MCF 10A (cell line): ENCODE data around the gene DNAJC15. TPM values are rescaled to one million over a fixed set of nuclear protein-coding genes. Genes with fewer than 3 reads are reported as not detected.

Source experiments
- BruUV-seq: library from RNA; stranded (reverse); fragments of 400-500 nt; replicated peaks from 2 replicates; lab custom pipeline; 2021; lab: Mats Ljungman, UMichigan
- CTCF ChIA-PET: fragments of 300-600 bp; sonication (Branson Sonifier 250); formaldehyde crosslinking; extraction: SDS; loops from one replicate; lab custom pipeline; 2021; ENCODE audit warnings: antibody characterized with exemption, inconsistent platforms; lab: Yijun Ruan, JAX
- POLR2A ChIA-PET: fragments of 300-600, 350-650 bp; sonication (Branson Sonifier 250); formaldehyde crosslinking; extraction: SDS; loops from one replicate; lab custom pipeline; 2020; ENCODE audit warnings: antibody characterized with exemption, inconsistent platforms; lab: Yijun Ruan, JAX
- DNase-seq: peaks from one replicate; pipeline ENCODE4 v3.0.0-alpha.2; 2018; ENCODE audit not compliant: unreplicated experiment
- H3K27ac Mint-ChIP-seq: one replicate; pipeline ENCODE4 v1.8.0; 2022; ENCODE audit warnings: mild to moderate bottlenecking, low read depth, mixed read lengths; ENCODE audit not compliant: unreplicated experiment
- H3K27me3 Mint-ChIP-seq: one replicate; pipeline ENCODE4 v1.8.0; 2022; ENCODE audit warnings: mixed read lengths; ENCODE audit not compliant: insufficient read depth, unreplicated experiment
- H3K36me3 Mint-ChIP-seq: one replicate; pipeline ENCODE4 v1.8.0; 2022; ENCODE audit warnings: mild to moderate bottlenecking, moderate library complexity, mixed read lengths; ENCODE audit not compliant: insufficient read depth, unreplicated experiment
- H3K4me1 Mint-ChIP-seq: one replicate; pipeline ENCODE4 v1.8.0; 2022; ENCODE audit warnings: mixed read lengths; ENCODE audit not compliant: insufficient read depth, unreplicated experiment
- H3K4me3 Mint-ChIP-seq: one replicate; pipeline ENCODE4 v1.8.0; 2022; ENCODE audit warnings: mild to moderate bottlenecking, moderate library complexity, mixed read lengths; ENCODE audit not compliant: unreplicated experiment
- H3K9me3 Mint-ChIP-seq: one replicate; pipeline ENCODE4 v1.8.0; 2022; ENCODE audit warnings: mixed read lengths; ENCODE audit not compliant: unreplicated experiment
- intact Hi-C: fragments of 100-400 bp; cut with micrococcal nuclease; formaldehyde crosslinking; loops from 2 replicates; pipeline ENCODE4 v1.14.1; 2022
- total RNA-seq: library from RNA; stranded (reverse); gene quantifications from 2 replicates; pipeline ENCODE4 v1.2.3, GENCODE V29; 2022
- TF ChIP-seq, protein P1 (sequence below): fragments of 200-600 bp; IDR thresholded peaks from one replicate; pipeline ENCODE4 v1.8.0; 2022; ENCODE audit warnings: antibody characterized with exemption, mild to moderate bottlenecking; ENCODE audit not compliant: unreplicated experiment

The DNAJC15 gene
- total RNA-seq, 1 experiment from 2014 or later, result 34.0 TPM

DNA sequence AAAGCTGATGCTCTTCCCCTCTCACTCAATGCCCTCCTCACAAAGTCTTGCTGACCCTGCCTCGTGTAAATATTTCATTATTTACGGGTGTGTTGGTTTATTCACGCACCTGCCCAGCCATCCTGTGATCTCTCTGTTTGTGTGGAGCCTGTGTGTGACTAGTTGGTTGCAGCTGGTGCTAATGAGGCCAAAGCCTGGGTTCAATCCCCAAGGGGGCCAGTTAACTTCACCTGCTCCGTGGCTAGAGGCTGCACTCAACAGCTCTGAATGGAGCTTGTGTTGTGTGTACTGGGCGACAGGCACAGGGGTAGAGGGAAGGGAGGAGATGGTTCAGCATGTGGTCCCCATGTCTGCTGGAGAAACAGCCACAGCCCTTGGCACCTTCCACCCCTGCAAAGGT is 109.5 kb downstream of the DNAJC15 start:
- H3K4me3 Mint-ChIP-seq, result no peak overlapping the region
- peaks cover 7% of the 10 kb centered on the region for H3K4me1 Mint-ChIP-seq
- intact Hi-C loops, result loop anchor here (2.0 kb wide), 3 partner anchors 164 to 672 kb away; no protein-coding TSS in a partner anchor
- no peak overlapping the region for H3K27ac Mint-ChIP-seq
- H3K27me3 Mint-ChIP-seq, result no peaks in the 10 kb centered on the region
- POLR2A ChIA-PET, result no interaction called here
- H3K36me3 Mint-ChIP-seq, result no peaks in the 10 kb centered on the region
- CTCF ChIA-PET, result interaction anchor here (0.6 to 1.7 kb wide), 15 partner anchors 8 to 740 kb away, joined by 3 to 8 read pairs (median 3); no protein-coding TSS in a partner anchor
- no TSS peak for BruUV-seq
- no peaks in the 10 kb centered on the region for H3K9me3 Mint-ChIP-seq
- TF ChIP-seq, protein P1, sequence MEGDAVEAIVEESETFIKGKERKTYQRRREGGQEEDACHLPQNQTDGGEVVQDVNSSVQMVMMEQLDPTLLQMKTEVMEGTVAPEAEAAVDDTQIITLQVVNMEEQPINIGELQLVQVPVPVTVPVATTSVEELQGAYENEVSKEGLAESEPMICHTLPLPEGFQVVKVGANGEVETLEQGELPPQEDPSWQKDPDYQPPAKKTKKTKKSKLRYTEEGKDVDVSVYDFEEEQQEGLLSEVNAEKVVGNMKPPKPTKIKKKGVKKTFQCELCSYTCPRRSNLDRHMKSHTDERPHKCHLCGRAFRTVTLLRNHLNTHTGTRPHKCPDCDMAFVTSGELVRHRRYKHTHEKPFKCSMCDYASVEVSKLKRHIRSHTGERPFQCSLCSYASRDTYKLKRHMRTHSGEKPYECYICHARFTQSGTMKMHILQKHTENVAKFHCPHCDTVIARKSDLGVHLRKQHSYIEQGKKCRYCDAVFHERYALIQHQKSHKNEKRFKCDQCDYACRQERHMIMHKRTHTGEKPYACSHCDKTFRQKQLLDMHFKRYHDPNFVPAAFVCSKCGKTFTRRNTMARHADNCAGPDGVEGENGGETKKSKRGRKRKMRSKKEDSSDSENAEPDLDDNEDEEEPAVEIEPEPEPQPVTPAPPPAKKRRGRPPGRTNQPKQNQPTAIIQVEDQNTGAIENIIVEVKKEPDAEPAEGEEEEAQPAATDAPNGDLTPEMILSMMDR, result no peak
- no peak for DNase-seq

DNA sequence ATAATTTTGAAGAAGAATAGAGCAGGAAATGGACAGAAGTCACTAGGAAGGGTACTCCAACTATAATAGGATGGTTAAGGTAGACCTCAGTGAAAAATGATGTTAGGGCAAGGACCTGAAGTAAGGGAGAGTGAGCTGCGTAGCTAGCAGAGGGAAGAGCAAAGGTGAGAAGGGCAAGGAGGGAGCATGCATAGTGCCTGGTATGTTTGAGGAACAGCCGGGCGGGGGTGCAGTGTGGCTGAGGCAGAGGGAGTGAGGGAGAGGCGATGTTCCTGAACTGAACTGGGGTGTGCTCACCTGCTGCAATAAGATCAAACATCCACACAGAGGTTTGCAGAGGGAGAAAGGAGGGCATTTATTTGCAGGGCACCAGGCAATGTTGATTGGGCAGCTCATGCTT is 110.4 kb downstream of the DNAJC15 start:
- no peaks in the 10 kb centered on the region for H3K36me3 Mint-ChIP-seq
- no peak overlapping the region for H3K27ac Mint-ChIP-seq
- no TSS peak for BruUV-seq
- H3K9me3 Mint-ChIP-seq, result no peaks in the 10 kb centered on the region
- TF ChIP-seq, protein P1, result no peak
- DNase-seq, result no peak
- H3K4me1 Mint-ChIP-seq, result peaks cover 6% of the 10 kb centered on the region
- CTCF ChIA-PET, result interaction anchor here (0.7 to 1.7 kb wide), 3 partner anchors 49 to 739 kb away, joined by 5 to 6 read pairs (median 6); no protein-coding TSS in a partner anchor
- intact Hi-C loops, result loop anchor here (2.0 kb wide), 3 partner anchors 165 to 671 kb away; no protein-coding TSS in a partner anchor
- POLR2A ChIA-PET, result no interaction called here
- H3K4me3 Mint-ChIP-seq, result no peak overlapping the region
- H3K27me3 Mint-ChIP-seq, result no peaks in the 10 kb centered on the region

DNA sequence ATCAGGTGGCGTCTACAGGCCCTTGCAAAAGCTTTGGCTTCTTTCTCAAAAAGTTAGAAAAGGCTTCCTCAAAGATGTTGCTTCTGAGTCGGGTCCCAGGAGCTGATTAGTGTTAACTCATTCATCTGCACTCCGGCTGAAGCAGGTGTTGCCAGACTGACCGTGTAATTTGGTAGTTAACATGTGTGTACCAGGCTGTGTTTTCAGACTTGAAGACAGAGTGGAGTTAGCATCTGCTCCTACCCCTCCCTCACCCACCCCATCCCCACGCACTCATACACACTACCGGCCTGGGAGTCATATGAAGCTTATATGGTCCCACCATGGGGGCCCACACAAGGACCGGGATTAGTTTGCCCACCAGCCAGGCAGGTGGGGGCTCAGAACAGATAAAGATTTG is 111.5 kb downstream of the DNAJC15 start:
- no TSS peak for BruUV-seq
- TF ChIP-seq, protein P1, result no peak
- H3K4me3 Mint-ChIP-seq, result no peak overlapping the region
- DNase-seq, result no peak
- CTCF ChIA-PET, result interaction anchor here (0.6 to 1.7 kb wide), 3 partner anchors 50 to 653 kb away, joined by 3 to 6 read pairs (median 4); no protein-coding TSS in a partner anchor
- peaks cover 6% of the 10 kb centered on the region for H3K4me1 Mint-ChIP-seq
- intact Hi-C loops, result no loop called here
- POLR2A ChIA-PET, result no interaction called here
- H3K27ac Mint-ChIP-seq, result no peak overlapping the region
- no peaks in the 10 kb centered on the region for H3K9me3 Mint-ChIP-seq
- H3K27me3 Mint-ChIP-seq, result no peaks in the 10 kb centered on the region
- H3K36me3 Mint-ChIP-seq, result no peaks in the 10 kb centered on the region

DNA sequence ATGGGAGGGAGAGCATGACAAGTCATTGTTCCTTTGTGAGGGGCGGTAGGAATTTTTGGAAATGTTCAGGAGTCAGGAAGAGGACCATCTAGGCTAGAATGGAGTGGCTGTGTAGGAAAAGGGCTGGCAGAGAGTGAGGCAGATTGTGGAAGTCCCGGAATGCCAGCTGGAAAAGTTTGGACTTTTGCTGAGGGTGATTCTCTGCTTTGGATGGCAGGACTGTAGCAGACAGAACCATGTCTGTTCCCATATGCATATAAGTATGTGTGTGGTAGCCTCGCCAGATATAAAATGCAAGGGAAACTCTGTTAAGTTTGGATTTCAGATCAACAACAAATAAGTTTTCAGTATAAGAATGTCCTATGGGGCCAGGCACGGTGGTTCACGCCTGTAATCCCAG is 112.1 kb downstream of the DNAJC15 start:
- intact Hi-C loops, result no loop called here
- Mint-ChIP-seq H3K27me3 (no peaks in the 10 kb centered on the region), H3K4me1 (peaks cover 6% of the 10 kb centered on the region), H3K9me3 (no peaks in the 10 kb centered on the region), H3K36me3 (no peaks in the 10 kb centered on the region), H3K27ac (no peak overlapping the region), H3K4me3 (no peak overlapping the region)
- DNase-seq, result no peak
- TF ChIP-seq, protein P1, result no peak
- POLR2A ChIA-PET, result no interaction called here
- CTCF ChIA-PET, result interaction anchor here (0.8 kb wide), 1 partner anchor 652 kb away, joined by 4 read pairs; no protein-coding TSS in a partner anchor
- BruUV-seq, result no TSS peak
